ENCODE measurements around the gene POLR3G.

POLR3G gene

GRCh38 chr5:90553711-90554110 lies 79.0 kb downstream of the POLR3G start:
- no peak for DNase-seq

GRCh38 chr5:90554358-90555006 lies 79.8 kb downstream of the POLR3G start:
- DNase-seq = no peak

- no peak for DNase-seq
Measured at GRCh38 chr5:90555666-90556065, 81.0 kb downstream of the POLR3G start.

- no peak for DNase-seq
Measured at GRCh38 chr5:90557391-90557790, 82.7 kb downstream of the POLR3G start.

- DNase-seq = no peak
Measured at GRCh38 chr5:90557871-90558270, 83.2 kb downstream of the POLR3G start.

- peak; percentile 20 to 25 for DNase-seq
Measured at GRCh38 chr5:90558344-90559192, 83.9 kb downstream of the POLR3G start, which contains the start of gene ADGRV1. Gene ADGRV1, plus strand, starts transcription at chr5:90558797. Its CDS starts 99 bp downstream, at chr5:90558896.

GRCh38 chr5:90560771-90561170 lies 86.1 kb downstream of the POLR3G start:
- no peak for DNase-seq

- DNase-seq = no peak
Measured at GRCh38 chr5:90561766-90562165, 87.1 kb downstream of the POLR3G start.

- no peak for DNase-seq
Measured at GRCh38 chr5:90562341-90562740, 87.7 kb downstream of the POLR3G start.

GRCh38 chr5:90563108-90563507 lies 88.4 kb downstream of the POLR3G start:
- no peak for DNase-seq
